Gastrocnemius medialis (tissue), 4 donors: ENCODE results near the gene FNBP1L.

Source experiments
- CTCF ChIP-seq, 5 experiments: fragments of 450-650 bp in 3 of 5; fragments of 200-600 bp in 2 of 5; sonication (generic) in 2 of 5; IDR thresholded peaks in 4 of 5; conservative IDR thresholded peaks in 1 of 5; 1 replicate in 4 of 5; 2 replicates in 1 of 5; pipeline ENCODE4 v1.5.1; 2016 to 2019; ENCODE audit warnings: antibody characterized with exemption in 5 of 5, mild to moderate bottlenecking in 3 of 5, moderate library complexity in 3 of 5
- POLR2A ChIP-seq, 2 donors: fragments of 450-650 bp; IDR thresholded peaks; one replicate each; pipeline ENCODE4 v1.6.1; 2017; ENCODE audit warnings: antibody characterized with exemption in 2 of 2, mild to moderate bottlenecking in 2 of 2, moderate library complexity in 2 of 2

- TF ChIP-seq CTCF (IDR thresholded peaks at IDR 0.05 in 4 of 5, conservative IDR thresholded peaks at IDR 0.05 in 1 of 5) (no peak), POLR2A (IDR thresholded peaks at IDR 0.05) (no peak)
Measured at GRCh38 chr1:93559695-93560094, 111.8 kb downstream of the FNBP1L start.
